BLaER1 treated with 17β-estradiol and CSF1 and Interleukin-3, amounts not matched to agents 10 nM and 100 nM (cell line): ENCODE data around the gene ZNF423.
"Not testable (repeated sequence)": the region's sequence is repeated elsewhere in the genome, so short reads cannot be mapped to it uniquely, and the experiment has no call there.

ENCODE experiments used
- H3K27ac ChIP-seq, 11 experiments: shearing (Covaris generic); formaldehyde crosslinking; 2 replicates each; pipeline ENCODE4 v1.8.1; 2022
- H3K27me3 ChIP-seq, 11 experiments: shearing (Covaris generic); formaldehyde crosslinking; 2 replicates each; pipeline ENCODE4 v1.8.1; 2022
- H3K36me3 ChIP-seq, 11 experiments: shearing (Covaris generic); formaldehyde crosslinking; 2 replicates each; pipeline ENCODE4 v1.8.1; 2022
- H3K4me1 ChIP-seq, 10 experiments: shearing (Covaris generic); formaldehyde crosslinking; 2 replicates each; pipeline ENCODE4 v1.8.1; 2022
- H3K4me2 ChIP-seq, 11 experiments: shearing (Covaris generic); formaldehyde crosslinking; 2 replicates each; pipeline ENCODE4 v1.8.1; 2022
- H3K4me3 ChIP-seq, 10 experiments: shearing (Covaris generic); formaldehyde crosslinking; 2 replicates each; pipeline ENCODE4 v1.8.1; 2022
- H3K9ac ChIP-seq, 11 experiments: shearing (Covaris generic); formaldehyde crosslinking; 2 replicates each; pipeline ENCODE4 v1.8.1; 2022
- H3K9me3 ChIP-seq, 11 experiments: shearing (Covaris generic); formaldehyde crosslinking; replicated peaks in 1 of 11; 2 replicates each; pipeline ENCODE4 v1.8.1; 2022
- H4K20me1 ChIP-seq, 11 experiments: shearing (Covaris generic); formaldehyde crosslinking; 2 replicates each; pipeline ENCODE4 v1.8.1; 2022
- Cebpa-rat ChIP-seq, 11 experiments: shearing (Covaris generic); IDR thresholded peaks; 2 replicates each; pipeline ENCODE4 v1.8.1; 2022

The ZNF423 gene

DNA sequence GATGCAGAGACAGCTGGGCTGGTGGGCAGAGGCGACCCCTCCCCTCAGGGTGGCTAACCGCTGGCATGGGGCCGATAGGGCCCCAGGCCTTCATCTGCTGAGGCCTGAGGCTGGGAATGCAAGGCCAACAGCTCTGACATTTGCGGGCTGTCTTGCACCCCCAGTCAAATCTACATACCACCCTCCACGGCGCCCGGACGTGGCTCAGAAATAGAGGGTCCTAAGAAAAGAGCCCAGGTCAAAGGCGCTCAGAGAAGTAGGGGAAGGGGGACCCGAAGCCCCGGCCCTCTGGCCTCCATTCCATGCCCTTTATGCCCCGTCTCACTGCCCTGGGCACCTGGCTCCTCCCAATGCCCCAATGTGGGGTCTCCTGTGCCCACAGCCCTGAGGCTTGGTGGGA, 340.1 kb downstream of the ZNF423 start:
- Histone ChIP-seq H3K9me3 (no peaks in the 10 kb centered on the region), H3K27me3 (no peaks in the 10 kb centered on the region), H4K20me1 (peaks cover 0 to 3% (median 0%) of the 10 kb centered on the region in 11 experiments; a peak in 2 of 22 replicates), H3K4me2 (no peak overlapping the region), H3K9ac (no peak overlapping the region), H3K4me1 (peaks cover 0 to 43% (median 22%) of the 10 kb centered on the region in 10 experiments; a peak in 14 of 20 replicates), H3K27ac (no peak overlapping the region), H3K4me3 (no peak overlapping the region), H3K36me3 (peaks cover 0 to 19% (median 3%) of the 10 kb centered on the region in 11 experiments; a peak in 6 of 22 replicates)
- TF ChIP-seq Cebpa-rat (IDR thresholded peaks at IDR 0.05), result no peak

GRCh38 chr16:49515016-49515565, 340.8 kb downstream of the ZNF423 start:
- Histone ChIP-seq H3K4me1 (peaks cover 0 to 46% (median 24%) of the 10 kb centered on the region in 10 experiments; a peak in 14 of 20 replicates), H3K27ac (no peak overlapping the region)
- TF ChIP-seq Cebpa-rat (IDR thresholded peaks at IDR 0.05), result no peak

DNA sequence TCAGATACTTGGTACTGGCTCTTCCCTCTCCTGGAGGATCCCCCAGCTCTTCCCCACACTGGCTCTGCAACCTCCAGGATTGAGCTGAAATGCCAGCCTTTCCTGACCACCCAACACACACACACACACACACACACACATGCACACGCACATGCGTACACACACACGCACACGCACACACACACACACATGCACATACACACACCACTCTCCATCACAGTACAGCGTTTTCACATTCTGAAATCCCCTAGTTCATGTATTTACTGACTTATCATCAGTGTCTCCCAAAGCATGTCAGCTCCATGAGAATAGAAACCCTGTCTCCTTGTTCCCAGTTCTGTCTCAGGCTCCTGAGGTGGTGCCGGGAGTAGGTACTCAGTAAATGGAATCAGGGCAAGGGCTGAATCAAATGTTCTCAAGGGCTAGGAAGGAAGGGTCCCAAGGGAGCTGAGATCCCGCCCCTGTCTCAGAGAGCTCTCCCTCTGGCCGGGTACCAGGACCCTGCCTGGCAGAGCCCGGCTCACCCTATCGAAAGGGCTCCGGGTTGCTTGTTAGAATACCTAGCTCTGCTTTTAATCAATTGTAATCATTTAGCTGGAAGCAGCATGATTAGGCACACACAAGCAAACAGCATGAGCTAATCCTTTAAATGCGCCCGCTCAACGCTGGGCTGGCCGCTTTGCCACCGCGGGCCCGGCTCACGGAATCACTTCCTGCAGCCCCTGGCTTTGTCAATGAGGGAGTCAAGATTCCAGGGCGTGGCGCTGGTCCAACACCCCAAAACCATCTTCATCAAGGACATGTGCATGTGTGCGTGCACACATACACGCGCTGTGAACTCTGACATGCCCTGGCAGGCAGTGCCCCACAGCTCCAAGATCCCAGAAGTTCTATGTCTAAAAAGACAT, 341.6 kb downstream of the ZNF423 start:
- H3K4me1 ChIP-seq, result peaks cover 0 to 54% (median 31%) of the 10 kb centered on the region in 10 experiments; a peak in 17 of 20 replicates
- peaks cover 0 to 11% (median 0%) of the 10 kb centered on the region in 11 experiments; a peak in 3 of 22 replicates for H3K36me3 ChIP-seq
- H3K4me2 ChIP-seq, result peak overlapping the region in 3 of 11 experiments; percentile 5 to 14 (median 12); a peak in 2 of 22 replicates
- no peak for TF ChIP-seq Cebpa-rat (IDR thresholded peaks at IDR 0.05)
- H3K4me3 ChIP-seq, result no peak overlapping the region
- H3K27ac ChIP-seq, result no peak overlapping the region
- H3K9ac ChIP-seq, result no peak overlapping the region
- H4K20me1 ChIP-seq, result peaks cover 0 to 3% (median 0%) of the 10 kb centered on the region in 11 experiments; a peak in 3 of 22 replicates
- no peaks in the 10 kb centered on the region for H3K9me3 ChIP-seq
- H3K27me3 ChIP-seq, result no peaks in the 10 kb centered on the region

More at GRCh38 chr16:49515016-49515565, 340.8 kb downstream of the ZNF423 start:
- no peak overlapping the region for H3K9ac ChIP-seq
- no peaks in the 10 kb centered on the region for H3K27me3 ChIP-seq
- H3K9me3 ChIP-seq, result no peaks in the 10 kb centered on the region
- peak overlapping the region in 1 of 11 experiments; percentile 12; a peak in 1 of 22 replicates for H3K4me2 ChIP-seq
- peaks cover 0 to 3% (median 0%) of the 10 kb centered on the region in 11 experiments; a peak in 3 of 22 replicates for H4K20me1 ChIP-seq
- no peak overlapping the region for H3K4me3 ChIP-seq
- peaks cover 0 to 19% (median 1%) of the 10 kb centered on the region in 11 experiments; a peak in 4 of 22 replicates for H3K36me3 ChIP-seq

DNA sequence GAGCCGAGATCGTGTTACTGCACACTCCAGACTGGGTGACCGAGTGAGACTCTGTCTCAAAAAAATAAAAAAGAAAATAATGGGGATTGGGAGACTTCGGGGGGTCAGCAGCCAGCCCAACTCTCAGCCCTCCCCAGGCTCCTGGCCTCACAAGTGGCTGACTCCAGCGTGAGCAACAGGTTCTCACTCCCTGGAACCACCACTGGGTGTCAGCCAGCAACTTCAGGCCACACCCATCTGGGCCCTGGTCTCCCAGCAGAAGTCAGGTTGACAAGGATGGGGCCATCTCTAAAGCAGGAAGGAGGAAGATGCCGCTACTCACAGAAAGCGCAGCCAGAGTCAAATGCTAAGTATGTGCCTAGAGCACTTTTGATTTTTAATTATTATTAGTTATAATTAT, 342.9 kb downstream of the ZNF423 start:
- no peak overlapping the region for H3K4me3 ChIP-seq
- TF ChIP-seq Cebpa-rat (IDR thresholded peaks at IDR 0.05), result no peak
- H3K27ac ChIP-seq, result no peak overlapping the region
- no peaks in the 10 kb centered on the region for H3K27me3 ChIP-seq
- peaks cover 0 to 3% (median 0%) of the 10 kb centered on the region in 11 experiments; a peak in 2 of 22 replicates for H3K36me3 ChIP-seq
- no peaks in the 10 kb centered on the region for H3K9me3 ChIP-seq
- H3K9ac ChIP-seq, result no peak overlapping the region
- H3K4me1 ChIP-seq, result peaks cover 0 to 61% (median 40%) of the 10 kb centered on the region in 10 experiments; a peak in 17 of 20 replicates
- H3K4me2 ChIP-seq, result peak overlapping the region in 4 of 11 experiments; percentile 9 to 19 (median 15); a peak in 1 of 22 replicates
- H4K20me1 ChIP-seq, result peaks cover 0 to 3% (median 0%) of the 10 kb centered on the region in 11 experiments; a peak in 3 of 22 replicates

- H3K27me3 ChIP-seq, result no peaks in the 10 kb centered on the region
- no peaks in the 10 kb centered on the region for H3K9me3 ChIP-seq
- no peak overlapping the region for H3K4me2 ChIP-seq
- no peak overlapping the region for H3K4me3 ChIP-seq
- H4K20me1 ChIP-seq, result peaks cover 0 to 3% (median 0%) of the 10 kb centered on the region in 11 experiments; a peak in 4 of 22 replicates
- peaks cover 0 to 60% (median 42%) of the 10 kb centered on the region in 10 experiments; a peak in 17 of 20 replicates for H3K4me1 ChIP-seq
- H3K27ac ChIP-seq, result peak overlapping the region in 1 of 11 experiments; percentile 22; a peak in 2 of 22 replicates
- H3K9ac ChIP-seq, result no peak overlapping the region
- H3K36me3 ChIP-seq, result peaks cover 0 to 7% (median 0%) of the 10 kb centered on the region in 11 experiments; a peak in 2 of 22 replicates
- TF ChIP-seq Cebpa-rat (IDR thresholded peaks at IDR 0.05), result no peak
These were observed 345.1 kb downstream of the ZNF423 start for GRCh38 chr16:49510654-49511305.

GRCh38 chr16:49510141-49510540, 345.8 kb downstream of the ZNF423 start:
- H3K9me3 ChIP-seq, result no peaks in the 10 kb centered on the region
- H3K4me3 ChIP-seq, result no peak overlapping the region
- peak overlapping the region in 2 of 11 experiments; percentile 44 to 47; a peak in 2 of 22 replicates for H3K4me2 ChIP-seq
- peaks cover 0 to 61% (median 48%) of the 10 kb centered on the region in 10 experiments; a peak in 17 of 20 replicates for H3K4me1 ChIP-seq
- no peaks in the 10 kb centered on the region for H3K27me3 ChIP-seq
- H3K27ac ChIP-seq, result no peak overlapping the region
- H3K9ac ChIP-seq, result no peak overlapping the region
- TF ChIP-seq Cebpa-rat (IDR thresholded peaks at IDR 0.05), result no peak
- peaks cover 0 to 7% (median 0%) of the 10 kb centered on the region in 11 experiments; a peak in 2 of 22 replicates for H3K36me3 ChIP-seq
- peaks cover 0 to 2% (median 0%) of the 10 kb centered on the region in 11 experiments; a peak in 3 of 22 replicates for H4K20me1 ChIP-seq

- not testable (repeated sequence) for H3K36me3 ChIP-seq, H3K27me3 ChIP-seq, H3K27ac ChIP-seq, H3K4me3 ChIP-seq, H3K9ac ChIP-seq, H3K9me3 ChIP-seq
- H3K4me2 ChIP-seq, result peak overlapping the region in 7 of 11 experiments; percentile 30 to 98 (median 94); a peak in 5 of 22 replicates
- H4K20me1 ChIP-seq, result peaks cover 0 to 24% (median 0%) of the 10 kb centered on the region in 11 experiments; a peak in 4 of 22 replicates
- peaks cover 27 to 69% (median 60%) of the 10 kb centered on the region in 10 experiments for H3K4me1 ChIP-seq
These were observed 349.6 kb downstream of the ZNF423 start for GRCh38 chr16:49506058-49507013.
